AG09319 (cell line): ENCODE results near the gene ZC3H12C.

Source experiments
- DNase-seq: peaks from one replicate; pipeline ENCODE4 v3.0.0-alpha.2; 2010; ENCODE audit warnings: low read depth; ENCODE audit errors: extremely low read depth
- TF ChIP-seq, protein P1 (sequence below): IDR thresholded peaks from 2 replicates; pipeline ENCODE4 v1.5.1; 2011; ENCODE audit warnings: low read depth, mild to moderate bottlenecking, inconsistent platforms, low read length, moderate library complexity

ZC3H12C gene

DNA sequence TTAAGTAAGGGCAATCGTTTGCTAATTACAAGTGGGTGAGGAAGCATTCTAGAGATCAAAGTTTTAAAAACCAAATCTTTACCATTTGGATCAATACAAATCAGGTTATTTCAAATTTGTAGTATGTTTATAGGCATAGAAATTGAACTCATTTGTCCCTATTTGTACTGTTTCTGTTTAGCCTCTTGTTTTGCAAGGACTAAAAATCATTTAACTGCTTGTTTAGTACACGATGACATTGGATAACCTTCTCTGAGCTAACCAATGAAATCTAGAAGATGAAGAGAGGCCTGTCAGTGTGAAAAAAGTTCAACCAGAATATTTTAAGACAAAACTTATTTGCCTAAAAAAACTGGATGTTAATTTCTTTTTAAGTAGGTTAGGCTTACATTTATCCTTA, 40.0 kb downstream of the ZC3H12C start:
- TF ChIP-seq, protein P1, sequence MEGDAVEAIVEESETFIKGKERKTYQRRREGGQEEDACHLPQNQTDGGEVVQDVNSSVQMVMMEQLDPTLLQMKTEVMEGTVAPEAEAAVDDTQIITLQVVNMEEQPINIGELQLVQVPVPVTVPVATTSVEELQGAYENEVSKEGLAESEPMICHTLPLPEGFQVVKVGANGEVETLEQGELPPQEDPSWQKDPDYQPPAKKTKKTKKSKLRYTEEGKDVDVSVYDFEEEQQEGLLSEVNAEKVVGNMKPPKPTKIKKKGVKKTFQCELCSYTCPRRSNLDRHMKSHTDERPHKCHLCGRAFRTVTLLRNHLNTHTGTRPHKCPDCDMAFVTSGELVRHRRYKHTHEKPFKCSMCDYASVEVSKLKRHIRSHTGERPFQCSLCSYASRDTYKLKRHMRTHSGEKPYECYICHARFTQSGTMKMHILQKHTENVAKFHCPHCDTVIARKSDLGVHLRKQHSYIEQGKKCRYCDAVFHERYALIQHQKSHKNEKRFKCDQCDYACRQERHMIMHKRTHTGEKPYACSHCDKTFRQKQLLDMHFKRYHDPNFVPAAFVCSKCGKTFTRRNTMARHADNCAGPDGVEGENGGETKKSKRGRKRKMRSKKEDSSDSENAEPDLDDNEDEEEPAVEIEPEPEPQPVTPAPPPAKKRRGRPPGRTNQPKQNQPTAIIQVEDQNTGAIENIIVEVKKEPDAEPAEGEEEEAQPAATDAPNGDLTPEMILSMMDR = no peak
- DNase-seq = no peak

DNA sequence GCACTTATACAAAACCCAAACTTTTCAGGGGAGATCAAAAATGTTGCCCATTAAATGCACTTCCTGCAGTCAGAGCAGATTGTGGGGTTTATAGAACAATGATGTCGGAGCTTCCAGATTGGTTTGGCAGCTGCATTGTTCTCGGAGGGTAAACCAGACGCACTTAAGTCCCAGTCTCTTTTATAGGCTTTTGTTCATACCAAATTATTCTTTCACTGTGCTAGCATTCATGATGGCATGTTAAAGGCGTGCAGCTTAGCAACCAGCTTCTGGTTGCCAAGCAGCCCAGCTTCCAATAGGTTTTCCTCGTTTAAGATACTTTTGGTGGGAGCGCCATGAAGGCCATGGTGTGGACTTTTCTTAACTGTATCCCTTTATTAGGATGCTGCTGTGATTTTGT, 40.9 kb downstream of the ZC3H12C start:
- TF ChIP-seq, protein P1 = no peak
- no peak for DNase-seq

DNA sequence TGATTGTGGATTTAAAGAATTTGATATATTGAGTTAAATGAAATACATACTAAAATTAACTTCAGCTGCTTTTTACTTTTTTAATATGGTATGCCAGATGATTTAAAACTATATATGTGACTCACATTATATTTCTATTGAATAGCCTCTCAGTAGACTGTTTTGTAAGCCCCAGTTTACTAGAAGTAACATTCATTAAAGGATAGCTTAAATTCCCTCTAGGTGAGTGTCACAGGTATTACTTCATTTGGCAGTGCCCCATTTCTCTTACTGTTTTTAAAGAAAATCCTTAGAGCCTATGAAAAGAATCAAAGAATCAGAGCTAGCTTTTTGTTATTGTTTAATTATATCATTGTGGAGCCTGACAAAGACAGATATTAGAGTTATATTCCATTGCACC, 48.6 kb downstream of the ZC3H12C start:
- TF ChIP-seq, protein P1 = no peak
- DNase-seq = no peak

DNA sequence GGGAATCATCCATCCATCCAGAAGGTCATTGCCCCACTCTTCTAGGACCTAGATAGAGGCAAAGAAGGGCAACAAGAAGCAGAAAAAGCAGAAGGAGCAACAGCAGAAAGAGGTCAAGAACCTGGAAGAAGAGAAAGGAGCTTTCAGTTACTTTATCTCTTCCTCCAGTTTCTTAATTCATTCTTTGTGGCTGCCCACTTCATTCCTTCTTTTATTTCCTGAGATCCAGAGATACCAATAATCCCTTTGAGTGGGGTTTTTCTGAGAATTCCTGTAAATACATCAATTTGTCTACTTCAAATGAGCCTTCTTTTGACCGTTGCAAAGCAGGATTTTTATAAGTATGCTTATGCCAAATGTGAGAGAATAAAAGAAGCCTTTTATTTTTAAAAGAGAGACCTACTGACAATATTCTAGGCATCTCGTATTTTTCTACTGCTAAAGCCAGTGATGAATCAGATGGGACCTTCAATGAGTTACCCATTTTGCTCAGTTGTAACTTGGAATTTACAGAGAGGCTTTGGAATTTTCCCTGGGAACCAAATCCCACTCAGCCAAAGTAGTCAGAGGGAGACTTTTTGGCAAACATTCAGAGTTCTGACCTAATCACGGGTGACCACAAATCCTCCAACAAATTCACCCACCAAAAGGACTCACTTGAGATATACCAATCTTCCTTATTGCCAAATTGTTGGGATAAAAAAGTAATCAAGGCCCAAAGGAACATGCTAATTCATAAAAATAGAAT, 54.9 kb downstream of the ZC3H12C start:
- TF ChIP-seq, protein P1 = no peak
- peak; percentile 28 for DNase-seq

DNA sequence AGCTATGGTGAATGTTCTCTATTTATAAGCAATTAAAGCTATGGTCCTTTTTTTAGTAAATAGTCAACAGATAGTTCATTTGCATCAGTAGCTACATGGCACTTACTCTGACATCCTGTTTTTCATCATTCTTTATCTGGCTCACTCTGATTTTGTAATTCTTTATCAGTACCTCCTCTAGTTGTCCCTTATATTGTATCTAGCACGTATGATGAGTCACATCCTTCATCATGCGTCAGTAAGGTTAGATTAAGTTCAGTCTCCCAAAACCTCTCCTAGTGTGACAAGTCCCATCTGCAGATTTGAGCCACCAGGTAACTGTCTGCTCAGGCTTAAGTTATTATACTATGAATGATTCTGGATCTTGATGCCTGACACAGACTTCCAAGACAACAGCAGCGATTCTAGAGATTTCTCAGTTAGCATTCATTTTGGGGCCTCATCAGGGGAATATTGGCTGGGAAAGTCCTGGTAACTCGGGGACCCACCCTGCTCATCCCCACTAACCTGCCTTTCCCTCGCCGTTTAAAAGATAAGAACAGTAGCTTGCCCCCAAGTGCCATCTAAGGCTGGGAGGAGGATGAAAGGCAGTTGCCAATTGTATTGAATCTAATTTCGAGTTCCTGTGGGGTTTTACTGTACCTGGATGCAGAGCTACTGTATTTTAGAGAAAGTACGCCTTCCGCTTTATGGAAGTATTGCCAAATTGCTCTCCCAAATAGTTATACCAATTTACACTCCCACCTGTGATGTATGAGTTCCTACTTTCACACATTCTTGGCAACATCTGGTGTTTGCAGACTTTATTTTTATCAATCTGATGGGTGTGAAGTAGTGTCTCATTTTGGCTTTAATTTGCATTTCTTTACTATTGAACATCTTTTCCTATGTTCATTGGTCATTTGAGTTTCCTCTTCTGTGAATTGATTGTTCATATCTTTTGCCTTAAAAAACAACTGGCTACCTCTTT, 55.9 kb downstream of the ZC3H12C start:
- TF ChIP-seq, protein P1 = no peak
- DNase-seq = peak; percentile 7

DNA sequence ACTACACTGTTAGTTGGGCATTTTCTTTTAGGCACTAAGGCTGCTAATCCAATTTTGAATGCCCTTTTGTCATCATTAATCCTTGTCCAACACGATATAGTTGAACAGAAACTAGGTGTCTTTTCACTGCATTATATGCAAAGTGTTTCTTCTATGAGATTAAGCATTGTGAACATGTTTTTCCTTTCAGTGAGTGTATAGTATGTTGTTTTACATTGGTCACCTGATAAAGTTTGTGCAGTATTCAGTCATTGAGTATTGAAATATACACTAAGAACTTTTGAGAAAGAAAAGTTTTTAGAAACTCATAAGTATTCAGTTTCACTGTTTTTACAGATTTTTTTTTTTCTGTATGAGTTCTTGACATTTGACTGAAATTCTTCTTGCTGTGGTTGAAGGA, 59.0 kb downstream of the ZC3H12C start:
- DNase-seq = no peak
- TF ChIP-seq, protein P1 = no peak

DNA sequence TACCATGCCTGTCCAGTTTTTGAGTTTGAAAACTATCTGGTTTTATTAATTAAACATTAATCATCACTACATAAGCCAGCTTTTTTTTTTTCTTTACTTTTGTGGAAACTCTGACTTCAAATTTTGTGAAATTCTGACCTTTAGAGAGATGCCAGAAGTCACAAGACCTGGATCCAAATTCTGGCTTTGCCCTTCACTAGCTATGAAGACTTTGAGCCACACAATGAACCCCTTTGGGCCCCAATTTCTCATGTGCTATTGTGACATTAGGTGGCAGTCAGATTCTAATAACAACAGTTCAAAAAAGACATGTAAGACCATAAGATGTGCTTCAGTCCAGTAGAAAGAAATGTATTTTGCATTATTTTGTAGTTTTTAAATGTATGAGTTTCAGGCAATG, 60.3 kb downstream of the ZC3H12C start:
- DNase-seq = no peak
- TF ChIP-seq, protein P1 = no peak
